Lower leg skin (tissue), 3 donors: Measurements from ENCODE around the gene MYBPH.

Experiments used
- POLR2A ChIP-seq, 2 donors: fragments of 450-650 bp; IDR thresholded peaks; one replicate each; pipeline ENCODE4 v1.6.1; 2016 to 2017; ENCODE audit warnings: antibody characterized with exemption in 2 of 2, mild to moderate bottlenecking in 1 of 2, moderate library complexity in 1 of 2
- TF ChIP-seq, protein P1 (sequence below), 3 donors: fragments of 450-650 bp; IDR thresholded peaks; one replicate each; pipeline ENCODE4 v1.5.1; 2016; ENCODE audit warnings: antibody characterized with exemption in 3 of 3, mild to moderate bottlenecking in 3 of 3, moderate library complexity in 2 of 3

DNA sequence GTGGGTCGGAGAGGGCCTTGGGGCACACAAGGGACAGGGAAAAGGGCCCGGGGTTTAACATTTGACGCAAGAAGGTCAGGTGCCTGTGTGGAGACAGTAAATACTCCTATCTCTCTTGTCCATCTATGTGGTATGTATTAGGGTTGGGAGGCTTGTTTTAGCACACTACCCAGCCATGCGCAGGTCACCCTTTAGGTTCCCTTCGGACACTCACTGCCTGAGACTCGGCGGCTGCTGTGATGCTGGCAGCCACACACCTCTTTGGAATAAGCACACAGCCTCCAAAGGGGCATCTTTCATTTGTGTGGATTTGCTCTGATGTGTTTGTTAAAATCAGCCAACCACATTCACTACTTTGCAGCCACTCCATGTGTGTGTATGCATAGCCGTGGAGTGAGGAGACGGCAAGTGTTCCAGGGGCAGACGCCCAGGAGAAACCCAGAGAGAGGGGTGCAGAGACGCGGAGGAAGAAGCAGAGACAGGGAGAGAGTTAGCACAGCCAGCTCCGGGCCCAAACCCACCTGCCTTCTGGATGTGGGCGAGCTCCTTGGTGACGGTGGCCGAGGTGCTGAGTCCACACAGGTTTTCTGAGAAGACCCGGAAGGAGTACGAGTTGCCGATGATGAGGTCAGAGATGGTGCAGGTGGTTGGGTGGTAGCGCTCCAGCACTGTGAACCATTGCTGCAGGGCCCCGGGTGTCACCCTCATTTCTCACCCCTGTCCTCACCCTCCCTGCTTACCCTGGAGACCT, 5.7 kb downstream of the MYBPH start:
- TF ChIP-seq, protein P1, sequence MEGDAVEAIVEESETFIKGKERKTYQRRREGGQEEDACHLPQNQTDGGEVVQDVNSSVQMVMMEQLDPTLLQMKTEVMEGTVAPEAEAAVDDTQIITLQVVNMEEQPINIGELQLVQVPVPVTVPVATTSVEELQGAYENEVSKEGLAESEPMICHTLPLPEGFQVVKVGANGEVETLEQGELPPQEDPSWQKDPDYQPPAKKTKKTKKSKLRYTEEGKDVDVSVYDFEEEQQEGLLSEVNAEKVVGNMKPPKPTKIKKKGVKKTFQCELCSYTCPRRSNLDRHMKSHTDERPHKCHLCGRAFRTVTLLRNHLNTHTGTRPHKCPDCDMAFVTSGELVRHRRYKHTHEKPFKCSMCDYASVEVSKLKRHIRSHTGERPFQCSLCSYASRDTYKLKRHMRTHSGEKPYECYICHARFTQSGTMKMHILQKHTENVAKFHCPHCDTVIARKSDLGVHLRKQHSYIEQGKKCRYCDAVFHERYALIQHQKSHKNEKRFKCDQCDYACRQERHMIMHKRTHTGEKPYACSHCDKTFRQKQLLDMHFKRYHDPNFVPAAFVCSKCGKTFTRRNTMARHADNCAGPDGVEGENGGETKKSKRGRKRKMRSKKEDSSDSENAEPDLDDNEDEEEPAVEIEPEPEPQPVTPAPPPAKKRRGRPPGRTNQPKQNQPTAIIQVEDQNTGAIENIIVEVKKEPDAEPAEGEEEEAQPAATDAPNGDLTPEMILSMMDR (IDR thresholded peaks at IDR 0.05) = no peak
- TF ChIP-seq POLR2A (IDR thresholded peaks at IDR 0.05) = no peak
